Prostate gland (tissue), 2 donors: ENCODE measurements around the gene SOX8.

Experiments used
- POLR2A ChIP-seq: fragments of 450-650 bp; IDR thresholded peaks from one replicate; pipeline ENCODE4 v1.6.1; 2016; ENCODE audit warnings: antibody characterized with exemption, mild to moderate bottlenecking
- POLR2AphosphoS5 ChIP-seq: sonication (generic); formaldehyde crosslinking; IDR thresholded peaks from one replicate; pipeline ENCODE4 v1.6.1; 2017; ENCODE audit warnings: antibody characterized with exemption
- TF ChIP-seq, protein P1 (sequence below), 4 experiments: fragments of 200-600 bp in 2 of 4; fragments of 450-650 bp in 2 of 4; sonication (generic) in 2 of 4; IDR thresholded peaks; 1 replicate in 3 of 4; 2 replicates in 1 of 4; pipeline ENCODE4 v1.5.1; 2016 to 2019; ENCODE audit warnings: antibody characterized with exemption in 4 of 4, mild to moderate bottlenecking in 2 of 4, moderate library complexity in 2 of 4

DNA sequence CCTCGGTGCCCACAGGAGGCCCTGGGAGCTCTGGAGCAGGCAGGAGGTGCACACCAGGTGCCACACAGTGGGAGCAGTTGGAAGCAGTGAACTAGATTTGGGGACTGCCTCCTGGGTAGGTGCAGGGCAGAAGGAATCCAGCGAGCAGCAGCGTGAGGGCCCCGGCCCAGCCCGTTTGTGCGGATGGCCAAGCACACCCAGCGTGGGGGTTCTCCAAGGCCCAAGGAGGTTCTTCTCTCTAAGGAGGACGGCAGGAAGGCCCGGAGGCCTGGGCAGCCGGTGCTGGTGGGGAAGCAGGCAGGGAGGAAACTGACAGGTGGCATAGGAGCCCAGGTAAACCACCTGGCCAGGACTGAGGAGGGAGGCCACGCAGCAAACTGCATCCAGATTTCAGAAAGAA, 17.0 kb downstream of the SOX8 start:
- TF ChIP-seq POLR2AphosphoS5 (no peak), POLR2A (no peak)
- TF ChIP-seq, protein P1, sequence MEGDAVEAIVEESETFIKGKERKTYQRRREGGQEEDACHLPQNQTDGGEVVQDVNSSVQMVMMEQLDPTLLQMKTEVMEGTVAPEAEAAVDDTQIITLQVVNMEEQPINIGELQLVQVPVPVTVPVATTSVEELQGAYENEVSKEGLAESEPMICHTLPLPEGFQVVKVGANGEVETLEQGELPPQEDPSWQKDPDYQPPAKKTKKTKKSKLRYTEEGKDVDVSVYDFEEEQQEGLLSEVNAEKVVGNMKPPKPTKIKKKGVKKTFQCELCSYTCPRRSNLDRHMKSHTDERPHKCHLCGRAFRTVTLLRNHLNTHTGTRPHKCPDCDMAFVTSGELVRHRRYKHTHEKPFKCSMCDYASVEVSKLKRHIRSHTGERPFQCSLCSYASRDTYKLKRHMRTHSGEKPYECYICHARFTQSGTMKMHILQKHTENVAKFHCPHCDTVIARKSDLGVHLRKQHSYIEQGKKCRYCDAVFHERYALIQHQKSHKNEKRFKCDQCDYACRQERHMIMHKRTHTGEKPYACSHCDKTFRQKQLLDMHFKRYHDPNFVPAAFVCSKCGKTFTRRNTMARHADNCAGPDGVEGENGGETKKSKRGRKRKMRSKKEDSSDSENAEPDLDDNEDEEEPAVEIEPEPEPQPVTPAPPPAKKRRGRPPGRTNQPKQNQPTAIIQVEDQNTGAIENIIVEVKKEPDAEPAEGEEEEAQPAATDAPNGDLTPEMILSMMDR (IDR thresholded peaks at IDR 0.05), result no peak
